ENCODE measurements around the gene INPP4B.

The INPP4B gene

GRCh38 chr4:142043509-142043908 is 802.6 kb downstream of the INPP4B start:
- DNase-seq, result no peak

DNA sequence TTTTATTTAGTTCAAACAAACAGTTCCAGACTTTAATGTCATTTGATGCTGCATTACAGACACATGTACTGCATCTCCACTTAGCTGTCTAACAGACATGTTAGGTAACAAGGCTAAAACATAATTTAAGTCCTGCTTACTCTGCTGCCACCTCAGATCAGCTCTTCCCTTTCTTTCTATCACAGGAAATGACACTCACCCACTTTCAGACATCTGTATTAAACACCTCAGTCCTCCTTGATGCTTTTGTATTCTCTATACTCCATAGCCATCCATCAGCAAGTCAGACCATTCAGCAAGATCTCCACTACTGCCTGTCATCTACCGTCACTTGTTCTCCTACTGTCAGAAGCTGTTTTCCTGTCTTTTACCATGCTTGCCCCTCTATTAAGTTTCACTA is 804.3 kb downstream of the INPP4B start:
- DNase-seq, result no peak

GRCh38 chr4:142040043-142040442 is 806.1 kb downstream of the INPP4B start:
- no peak for DNase-seq

DNA sequence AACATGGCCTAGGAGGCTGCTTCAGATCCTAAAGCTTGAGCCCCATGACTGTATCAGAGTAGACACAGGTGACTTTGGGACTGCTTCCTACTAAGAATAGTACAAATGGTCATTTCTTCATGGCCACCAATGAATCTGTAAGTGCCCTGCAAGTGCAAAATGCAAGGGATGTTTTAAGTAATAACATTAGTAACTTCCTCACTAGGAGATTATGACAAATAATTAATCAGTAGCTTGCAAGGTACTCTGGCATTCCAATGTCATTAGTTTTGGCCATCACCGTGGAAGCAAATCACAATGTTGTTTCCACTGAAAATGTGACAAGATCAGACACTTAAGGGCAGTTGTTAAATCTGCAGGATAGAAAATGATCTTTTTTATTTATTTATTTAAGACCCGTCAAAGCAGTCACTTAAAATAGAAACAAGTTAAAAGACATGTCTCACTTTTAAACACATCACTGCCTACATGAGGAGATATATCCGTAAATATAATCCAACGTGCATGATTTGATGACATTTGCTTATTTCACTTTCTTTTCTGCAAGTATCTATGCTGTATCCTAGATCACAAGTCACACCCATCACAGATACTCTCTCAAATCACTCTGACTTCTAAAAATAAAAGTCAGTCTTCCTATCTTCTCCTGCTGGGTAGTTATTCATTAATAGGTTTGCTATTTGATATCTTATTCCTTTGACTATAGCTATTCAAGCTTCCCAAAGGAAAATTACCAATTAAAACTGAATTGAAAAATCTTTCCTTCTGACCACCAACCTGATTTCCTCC is 809.1 kb downstream of the INPP4B start:
- DNase-seq, result no peak

DNA sequence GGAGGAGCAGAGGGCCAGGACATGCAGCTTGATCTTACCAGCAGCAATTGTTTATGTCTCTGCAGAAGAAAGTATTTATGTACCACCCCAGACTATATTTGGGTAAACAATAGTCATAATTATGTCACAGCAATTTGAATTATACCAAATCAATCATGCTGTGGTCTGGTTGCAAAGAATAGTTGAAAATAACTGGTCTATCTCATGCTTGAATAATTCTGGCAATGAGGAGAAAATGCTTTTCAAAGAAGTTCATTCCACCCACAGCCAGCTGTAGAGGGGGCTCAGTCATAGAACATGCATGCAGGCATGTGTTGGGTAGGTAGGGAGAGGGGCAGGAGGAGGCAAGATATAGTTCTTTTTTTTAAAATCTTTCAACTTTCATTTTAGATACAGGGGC is 810.5 kb downstream of the INPP4B start:
- no peak for DNase-seq

DNA sequence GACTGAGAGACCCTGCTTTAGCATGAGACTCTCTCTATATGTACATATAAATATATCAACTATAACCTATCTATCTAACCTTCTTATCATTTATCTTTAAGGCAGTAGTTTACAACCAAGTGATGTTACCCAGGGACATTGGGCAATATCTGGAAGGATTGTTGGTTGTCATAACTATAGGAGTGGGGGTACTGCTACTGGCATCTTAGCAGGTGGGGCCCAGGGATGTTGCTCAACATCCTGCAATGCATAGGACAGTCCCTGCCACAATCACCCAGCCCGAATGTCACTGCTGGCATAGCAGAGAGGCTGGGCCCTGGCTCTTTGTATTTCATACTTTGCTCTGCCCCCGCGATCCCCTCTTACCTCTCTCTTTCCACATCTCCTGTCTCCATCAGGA is 812.0 kb downstream of the INPP4B start:
- no peak for DNase-seq

GRCh38 chr4:142030010-142030409 is 816.1 kb downstream of the INPP4B start:
- DNase-seq, result no peak

GRCh38 chr4:142021761-142022160 is 824.3 kb downstream of the INPP4B start:
- no peak for DNase-seq

GRCh38 chr4:142021181-142021580 is 824.9 kb downstream of the INPP4B start:
- DNase-seq, result no peak

DNA sequence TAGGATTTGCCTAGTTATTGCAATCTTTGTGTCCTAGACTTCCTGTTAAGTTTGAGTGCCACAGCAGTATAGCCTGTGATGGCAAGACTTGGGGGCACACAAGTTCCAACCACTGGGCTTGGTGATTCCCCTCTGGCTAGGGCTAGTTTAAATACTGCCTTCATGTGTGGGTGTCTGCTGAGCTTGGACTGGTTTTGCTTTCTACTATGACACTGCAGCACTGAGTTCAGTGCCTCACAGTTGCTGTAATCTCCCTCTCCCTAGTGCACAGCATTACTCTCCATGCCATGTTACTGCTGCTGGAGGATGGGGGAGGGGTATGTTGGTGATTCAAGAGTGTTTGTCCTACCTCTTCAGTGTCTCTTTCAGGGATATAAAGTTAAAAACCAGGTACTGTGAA is 830.1 kb downstream of the INPP4B start:
- DNase-seq, result no peak

DNA sequence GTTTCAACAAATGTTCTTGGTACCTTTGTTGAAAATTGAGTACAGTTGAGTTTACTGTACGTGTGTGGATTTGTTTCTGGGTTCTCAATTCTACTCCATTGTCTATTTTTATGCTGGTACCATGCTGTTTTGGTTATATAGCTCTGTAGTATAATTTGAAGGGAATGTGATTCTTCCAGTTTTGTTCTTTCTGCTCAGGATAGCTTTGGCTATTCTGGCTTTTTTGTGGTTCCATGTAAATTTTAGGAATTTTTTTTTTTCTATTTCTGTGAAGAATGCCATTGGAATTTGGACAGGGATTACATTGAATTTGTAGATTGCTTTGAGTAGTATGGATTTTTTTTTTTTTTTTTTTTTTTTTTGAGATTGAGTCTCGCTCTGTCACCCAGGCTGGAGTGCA is 836.4 kb downstream of the INPP4B start:
- no peak for DNase-seq

DNA sequence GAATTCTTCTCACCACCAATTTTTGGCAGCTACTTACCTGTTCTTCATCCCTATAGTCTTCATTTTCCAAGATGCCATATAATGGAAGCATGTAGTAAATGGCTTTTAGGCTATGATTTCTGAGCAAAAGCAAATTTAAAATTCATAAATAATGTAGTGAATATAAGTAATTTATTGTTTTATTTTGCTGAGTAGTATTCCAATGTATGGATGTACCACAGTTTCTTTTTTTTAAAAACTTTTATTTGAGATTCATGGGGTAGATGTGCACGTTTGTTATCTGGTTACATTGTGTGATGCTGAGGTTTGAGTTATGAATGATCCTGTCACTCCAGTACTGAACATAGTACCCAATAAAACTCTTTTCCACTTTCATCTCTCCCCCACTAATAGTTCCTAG is 840.6 kb downstream of the INPP4B start:
- no peak for DNase-seq

DNA sequence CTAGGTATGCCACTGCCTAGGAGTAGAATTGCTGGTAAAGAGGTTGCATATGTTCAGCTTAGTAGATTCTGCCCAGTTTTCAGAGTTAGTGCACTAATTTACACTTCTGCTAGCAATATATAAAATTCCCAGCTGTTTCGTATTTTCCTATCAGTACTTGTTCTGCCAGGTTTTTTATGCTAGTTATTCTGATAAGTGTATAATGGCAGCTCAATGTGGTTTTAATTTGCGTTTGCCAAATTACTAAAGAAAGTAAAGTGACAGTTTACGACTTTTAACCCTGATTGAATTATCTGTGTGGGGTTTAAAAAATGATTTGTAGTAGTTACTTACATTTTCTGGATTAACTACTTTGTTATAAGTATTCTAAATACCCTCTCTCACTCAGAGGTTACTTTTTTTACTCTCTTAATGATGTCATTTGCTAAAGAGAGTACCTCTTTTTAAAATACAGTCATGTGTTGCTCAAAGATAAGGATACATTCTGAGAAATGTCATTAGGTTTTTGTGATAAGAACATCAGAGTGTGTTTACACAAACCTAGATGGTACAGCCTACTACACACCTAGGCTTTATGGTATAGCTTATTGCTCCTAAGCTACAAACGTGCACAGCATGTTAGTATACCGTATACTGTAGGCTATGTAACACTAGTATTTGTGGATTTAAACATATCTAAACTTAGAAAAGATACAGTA is 846.5 kb downstream of the INPP4B start:
- DNase-seq, result no peak

DNA sequence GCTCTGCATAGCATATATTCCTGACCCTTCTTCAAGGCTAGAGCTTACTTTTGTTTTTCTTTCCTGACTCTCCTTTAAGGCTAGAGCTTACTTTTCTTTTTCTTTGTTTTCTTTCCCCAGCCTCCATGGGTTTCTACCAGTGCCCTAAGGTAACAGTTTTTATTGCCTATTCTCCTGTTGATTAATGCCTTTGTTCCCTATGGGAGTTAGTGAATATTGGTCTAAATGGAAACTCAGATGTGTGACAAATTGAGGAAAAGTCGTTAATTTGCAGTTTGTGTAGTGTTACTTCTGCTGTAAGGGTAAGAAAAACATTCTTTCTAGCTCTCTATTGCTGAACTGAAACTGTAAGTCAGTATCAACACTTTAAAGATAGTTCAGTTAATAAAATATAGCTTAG is 851.0 kb downstream of the INPP4B start:
- DNase-seq, result no peak

GRCh38 chr4:141977433-141977832 is 868.7 kb downstream of the INPP4B start:
- DNase-seq, result no peak
